ENCODE data around the gene ANKLE1. TPM values are rescaled to one million over a fixed set of nuclear protein-coding genes. Genes with fewer than 3 reads are reported as not detected.

The ANKLE1 gene
- total RNA-seq, 4 donors from 2014 or later: 0.07 to 1.1 (median 0.36) TPM

GRCh38 chr19:17324357-17325114 is 42.8 kb downstream of the ANKLE1 start:
- WGBS, 2 donors: 90% methylated on average over 18 to 28 of the region's 28 CpGs
- no peak overlapping the region for H3K4me3 ChIP-seq (ENCODE audit: low read depth, poor library complexity, severe bottlenecking)
- no peak for TF ChIP-seq CTCF (IDR thresholded peaks at IDR 0.05)
- no peak for TF ChIP-seq POLR2A (IDR thresholded peaks at IDR 0.05)
- no peak for DNase-seq (ENCODE audit: low spot score in 2 of 2)
- intact Hi-C loops (cut with DNase I; ENCODE audit: low total_unique reads): no loop called here

GRCh38 chr19:17325133-17325532 is 43.4 kb downstream of the ANKLE1 start:
- no peak overlapping the region for H3K4me3 ChIP-seq (ENCODE audit: low read depth, poor library complexity, severe bottlenecking)
- no peak for DNase-seq (ENCODE audit: low spot score in 2 of 2)
- intact Hi-C loops (cut with DNase I; ENCODE audit: low total_unique reads): no loop called here
- 94 to 98% methylated on average over 12 to 20 of the region's 20 CpGs for WGBS, 2 donors
- TF ChIP-seq POLR2A (IDR thresholded peaks at IDR 0.05) (no peak), CTCF (IDR thresholded peaks at IDR 0.05) (no peak)

GRCh38 chr19:17325881-17326594 is 44.3 kb downstream of the ANKLE1 start:
- H3K4me3 ChIP-seq (ENCODE audit: low read depth, poor library complexity, severe bottlenecking): no peak overlapping the region
- 66 to 70% methylated on average over 17 of the region's 17 CpGs for WGBS, 2 donors
- intact Hi-C loops (cut with DNase I; ENCODE audit: low total_unique reads): no loop called here
- peak in 1 of 2 donors; percentile 93 for DNase-seq (ENCODE audit: low spot score in 2 of 2)
- TF ChIP-seq POLR2A (IDR thresholded peaks at IDR 0.05): no peak
- TF ChIP-seq CTCF (IDR thresholded peaks at IDR 0.05): no peak

GRCh38 chr19:17326595-17326966 is 44.9 kb downstream of the ANKLE1 start:
- no peak for DNase-seq (ENCODE audit: low spot score in 2 of 2)
- WGBS, 2 donors: 76 to 77% methylated on average over 11 of the region's 11 CpGs
- intact Hi-C loops (cut with DNase I; ENCODE audit: low total_unique reads): no loop called here
- TF ChIP-seq POLR2A (IDR thresholded peaks at IDR 0.05) (no peak), CTCF (IDR thresholded peaks at IDR 0.05) (no peak)
- no peak overlapping the region for H3K4me3 ChIP-seq (ENCODE audit: low read depth, poor library complexity, severe bottlenecking)

- DNase-seq (ENCODE audit: low spot score in 2 of 2): no peak
Measured at GRCh38 chr19:17327068-17327653, 45.5 kb downstream of the ANKLE1 start.

More at GRCh38 chr19:17327068-17327653, 45.5 kb downstream of the ANKLE1 start:
- 91 to 92% methylated on average over 7 to 24 of the region's 27 CpGs for WGBS, 2 donors
- H3K4me3 ChIP-seq (ENCODE audit: low read depth, poor library complexity, severe bottlenecking): no peak overlapping the region
- no peak for TF ChIP-seq POLR2A (IDR thresholded peaks at IDR 0.05)
- no peak for TF ChIP-seq CTCF (IDR thresholded peaks at IDR 0.05)
- intact Hi-C loops (cut with DNase I; ENCODE audit: low total_unique reads): no loop called here
